Urinary bladder (tissue), 4 donors: Measurements from ENCODE around the gene TEX35. TPM values are rescaled to one million over a fixed set of nuclear protein-coding genes. Genes with fewer than 3 reads are reported as not detected.

Experiments used
- DNase-seq: peaks from one replicate; pipeline ENCODE4 v3.0.0-alpha.2; 2015; ENCODE audit errors: extremely low spot score
- H3K27ac ChIP-seq: one replicate; pipeline ENCODE4 v1.5.1; 2013; ENCODE audit warnings: low read depth, mild to moderate bottlenecking, moderate library complexity
- H3K36me3 ChIP-seq: one replicate; pipeline ENCODE4 v1.6.1; 2013; ENCODE audit warnings: mild to moderate bottlenecking, moderate library complexity; ENCODE audit not compliant: insufficient read depth
- H3K4me1 ChIP-seq: one replicate; pipeline ENCODE4 v1.6.1; 2013; ENCODE audit warnings: mild to moderate bottlenecking, moderate library complexity; ENCODE audit not compliant: insufficient read depth
- H3K4me3 ChIP-seq: one replicate; pipeline ENCODE4 v1.5.1; 2013; ENCODE audit warnings: low read depth, low read length
- WGBS: extraction: QIAGEN DNeasy Blood & Tissue Kit; methylation state at CpG from one replicate; pipeline ENCODE4 v1.1.7; 2013; 5-methylcytosine and 5-hydroxymethylcytosine counted together
- polyA plus RNA-seq: library from polyadenylated mRNA; stranded (reverse); fragments of 200-250 nt; gene quantifications from one replicate; pipeline ENCODE4 v1.2.3, GENCODE V29; 2013
- total RNA-seq: library from RNA; depleted of rRNA; stranded (reverse); fragments of >200 nt; gene quantifications from one replicate; pipeline ENCODE4 v1.2.3, GENCODE V29; 2014
- donor health status: healthy with polysubstance abuse.
- donor health status: healthy.

TEX35 gene
- total and polyA plus RNA-seq, 2 donors: 0.11 TPM; not detected in 1

DNA sequence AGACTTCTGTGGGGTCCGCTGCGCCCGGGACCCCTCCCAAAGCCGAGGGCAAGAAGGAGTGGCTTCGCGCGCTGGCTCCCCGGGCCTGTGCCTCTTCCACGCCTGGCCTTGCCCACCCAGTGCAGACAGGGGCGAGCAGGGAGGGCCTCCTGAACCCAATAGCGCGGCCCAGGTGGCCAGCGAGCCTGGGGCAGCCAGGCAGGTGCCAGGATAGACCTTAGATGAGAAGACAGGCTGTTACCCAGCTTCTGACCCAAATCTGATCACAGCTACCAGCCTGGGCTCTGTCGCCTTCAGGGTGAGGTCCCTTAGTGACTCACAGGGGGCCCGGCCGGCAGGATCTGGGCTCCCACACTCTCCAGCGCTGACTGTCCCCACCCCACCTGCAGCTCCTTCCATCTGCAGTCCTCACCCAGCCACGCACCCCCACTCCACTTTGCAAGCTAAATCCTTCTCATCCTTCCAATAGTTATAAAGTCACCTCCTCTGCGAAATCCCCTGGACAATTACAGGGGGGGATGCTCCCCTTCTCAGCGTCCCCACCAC is 25.8 kb upstream of the TEX35 start:
- no peak for DNase-seq
- 49% methylated on average over 20 of the region's 20 CpGs for WGBS
- Histone ChIP-seq H3K27ac (no peak overlapping the region), H3K4me1 (no peaks in the 10 kb centered on the region), H3K36me3 (peaks cover 1% of the 10 kb centered on the region), H3K4me3 (peak overlapping the region; percentile 26)

DNA sequence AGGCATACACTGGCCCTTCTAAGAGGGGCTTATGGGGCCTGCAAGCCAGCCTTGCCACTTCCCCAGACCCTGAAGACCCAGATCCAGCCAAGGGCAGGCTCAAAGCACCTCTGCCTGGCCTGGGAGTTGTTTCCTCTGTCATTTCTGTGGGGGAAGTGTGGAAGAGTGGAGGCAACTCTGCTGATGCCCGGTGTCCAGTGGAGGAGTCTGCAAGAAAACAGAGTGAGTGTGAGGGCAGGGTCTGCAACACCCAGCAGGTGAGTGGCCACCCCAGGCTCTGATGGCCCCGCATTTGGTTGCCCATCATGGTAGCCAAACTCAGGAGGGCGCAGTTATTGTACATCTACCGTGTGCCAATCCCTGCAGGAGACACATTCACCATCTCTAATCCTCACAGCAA is 24.5 kb upstream of the TEX35 start:
- no peak for DNase-seq
- Histone ChIP-seq H3K4me1 (no peaks in the 10 kb centered on the region), H3K4me3 (no peak overlapping the region), H3K27ac (no peak overlapping the region), H3K36me3 (no peaks in the 10 kb centered on the region)
- WGBS: 93% methylated on average over 4 of the region's 4 CpGs

DNA sequence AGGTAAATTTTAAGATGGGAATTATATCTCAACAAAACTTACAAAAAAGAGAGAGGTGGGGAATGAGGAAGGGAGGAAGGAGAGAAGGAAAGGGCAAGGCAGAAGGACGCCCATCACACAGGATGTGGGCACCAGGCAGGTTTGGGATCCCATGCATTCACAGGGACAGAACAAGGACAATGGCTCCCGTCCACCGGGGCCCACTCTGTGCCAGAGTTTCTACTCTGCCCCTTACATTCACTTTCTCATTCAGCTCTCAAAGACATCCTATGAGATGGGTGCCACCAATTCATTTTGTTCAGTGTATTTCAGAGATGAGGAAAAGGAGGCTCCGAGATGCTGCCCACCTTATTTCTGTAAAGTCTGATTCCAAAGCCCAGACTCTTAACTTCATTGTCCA is 23.5 kb upstream of the TEX35 start:
- Histone ChIP-seq H3K27ac (no peak overlapping the region), H3K4me1 (no peaks in the 10 kb centered on the region), H3K4me3 (no peak overlapping the region), H3K36me3 (no peaks in the 10 kb centered on the region)
- no peak for DNase-seq
- WGBS: 93% methylated on average over 4 of the region's 4 CpGs

DNA sequence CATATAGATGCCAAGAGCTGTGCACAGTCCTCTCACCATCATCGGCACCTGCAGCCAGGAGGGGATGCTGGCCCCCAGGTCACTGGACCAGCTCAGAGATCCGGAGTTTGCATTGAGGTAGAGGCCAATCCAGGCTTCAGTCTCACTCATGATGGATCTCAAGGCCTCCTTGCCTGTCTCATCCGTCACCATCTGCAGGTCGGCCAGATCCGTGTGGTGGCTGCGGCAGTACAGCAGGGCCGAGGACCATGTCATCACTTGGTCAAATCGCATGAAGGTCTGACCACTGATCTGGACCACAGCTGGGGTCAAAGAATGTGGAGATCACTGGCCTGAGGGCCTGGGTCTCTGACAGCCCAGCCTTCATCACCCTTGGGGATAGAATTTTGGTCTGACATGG is 22.8 kb upstream of the TEX35 start:
- no peaks in the 10 kb centered on the region for H3K36me3 ChIP-seq
- no peak overlapping the region for H3K4me3 ChIP-seq
- 95% methylated on average over 8 of the region's 8 CpGs for WGBS
- DNase-seq: no peak
- no peak overlapping the region for H3K27ac ChIP-seq
- no peaks in the 10 kb centered on the region for H3K4me1 ChIP-seq

GRCh38 chr1:178490967-178491366 is 21.9 kb upstream of the TEX35 start:
- WGBS: 88% methylated on average over 9 of the region's 9 CpGs
- Histone ChIP-seq H3K27ac (no peak overlapping the region), H3K36me3 (no peaks in the 10 kb centered on the region), H3K4me3 (no peak overlapping the region), H3K4me1 (no peaks in the 10 kb centered on the region)
- DNase-seq: no peak

DNA sequence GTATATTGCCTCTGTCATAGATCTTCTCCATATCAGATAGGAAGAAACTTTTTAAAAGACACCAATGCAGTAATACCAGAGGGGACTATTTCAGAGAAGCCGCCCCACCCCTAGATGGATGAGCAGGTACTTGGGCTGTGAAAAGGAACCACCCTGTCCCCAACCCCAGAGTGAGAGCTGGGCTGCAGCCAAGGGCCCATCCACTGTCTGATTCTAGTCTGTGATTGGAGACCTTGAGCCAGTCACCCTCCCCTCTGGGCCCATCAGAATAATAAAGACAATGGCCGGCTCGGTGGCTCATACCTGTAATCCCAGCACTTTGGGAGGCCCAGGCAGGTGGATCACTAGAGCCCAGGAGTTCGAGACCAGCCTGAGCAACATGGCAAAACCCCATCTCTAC is 21.2 kb upstream of the TEX35 start:
- Histone ChIP-seq H3K36me3 (no peaks in the 10 kb centered on the region), H3K4me1 (no peaks in the 10 kb centered on the region), H3K27ac (no peak overlapping the region), H3K4me3 (no peak overlapping the region)
- WGBS: 93% methylated on average over 4 of the region's 4 CpGs
- DNase-seq: no peak

- H3K4me3 ChIP-seq: no peak overlapping the region
- WGBS: 80% methylated on average over 11 of the region's 11 CpGs
- no peak overlapping the region for H3K27ac ChIP-seq
- no peak for DNase-seq
- no peaks in the 10 kb centered on the region for H3K4me1 ChIP-seq
- no peaks in the 10 kb centered on the region for H3K36me3 ChIP-seq
Observed at GRCh38 chr1:178492341-178492740, 20.6 kb upstream of the TEX35 start.

DNA sequence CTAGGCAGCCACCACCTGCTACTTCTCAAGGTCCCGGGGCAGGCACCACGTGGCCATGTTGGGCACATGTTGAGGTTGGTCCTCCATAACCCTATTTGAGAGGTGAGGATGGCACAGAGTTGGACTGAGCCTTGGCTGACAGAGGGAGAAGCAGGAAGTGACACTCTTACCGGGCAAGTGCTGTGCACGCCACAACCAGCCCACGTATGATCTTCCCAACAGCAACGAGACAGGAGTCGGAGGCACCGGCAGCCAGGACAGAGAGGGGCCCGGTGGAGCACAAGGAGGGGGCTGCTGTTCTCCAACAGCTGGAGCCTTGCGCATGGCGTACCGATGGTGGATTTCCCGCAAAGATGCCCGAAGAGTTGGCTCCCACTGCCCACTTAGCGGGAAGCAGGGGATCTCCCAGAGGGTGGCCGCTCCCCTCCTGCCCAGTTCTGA is 19.6 kb upstream of the TEX35 start:
- Histone ChIP-seq H3K36me3 (no peaks in the 10 kb centered on the region), H3K4me3 (no peak overlapping the region), H3K4me1 (no peaks in the 10 kb centered on the region), H3K27ac (no peak overlapping the region)
- 94% methylated on average over 16 of the region's 16 CpGs for WGBS
- DNase-seq: no peak

DNA sequence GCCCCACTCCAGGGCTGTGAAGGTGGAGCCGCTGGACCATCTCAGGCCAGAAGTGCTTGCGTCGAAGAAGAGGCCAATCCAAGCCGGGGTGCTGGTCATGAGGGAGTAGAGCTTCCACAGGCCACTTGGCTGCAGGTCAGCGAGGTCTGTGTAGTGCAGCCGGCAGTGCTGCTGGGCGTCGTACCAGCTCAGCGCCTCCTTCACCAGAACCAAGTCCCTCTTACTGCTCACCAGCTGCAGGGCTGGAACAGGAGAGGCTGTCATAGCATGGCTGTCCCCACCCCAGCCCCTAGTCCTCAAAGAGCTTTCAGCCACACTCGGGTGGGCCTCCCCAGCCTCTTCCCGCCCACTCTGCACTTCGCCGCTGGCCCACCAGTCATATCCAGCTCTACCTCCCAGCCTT is 18.3 kb upstream of the TEX35 start:
- Histone ChIP-seq H3K27ac (no peak overlapping the region), H3K4me1 (no peaks in the 10 kb centered on the region), H3K36me3 (no peaks in the 10 kb centered on the region), H3K4me3 (no peak overlapping the region)
- DNase-seq: no peak
- WGBS: 95% methylated on average over 13 of the region's 13 CpGs

DNA sequence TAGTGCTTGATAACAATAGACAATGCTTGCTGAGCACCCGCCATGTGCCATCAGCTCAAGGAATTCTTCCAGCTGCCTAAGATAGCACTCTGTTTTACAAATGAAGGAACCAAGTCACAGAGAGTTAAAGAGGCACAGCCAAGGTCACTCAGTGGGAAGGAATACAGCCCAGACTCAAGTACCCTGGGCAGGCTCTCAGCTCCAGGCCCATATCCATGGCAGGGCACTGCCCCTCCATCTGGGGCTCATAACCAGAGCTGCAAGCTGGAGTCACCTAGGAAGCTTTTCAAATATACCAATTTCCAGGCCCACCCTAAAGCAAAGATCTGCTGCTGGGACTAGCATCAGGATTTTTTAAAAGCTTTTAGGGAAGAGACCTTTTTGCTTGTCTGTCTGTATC is 17.8 kb upstream of the TEX35 start:
- WGBS: 100% methylated on average over 1 of the region's 1 CpG
- Histone ChIP-seq H3K27ac (no peak overlapping the region), H3K4me3 (no peak overlapping the region), H3K4me1 (no peaks in the 10 kb centered on the region), H3K36me3 (no peaks in the 10 kb centered on the region)
- no peak for DNase-seq

- DNase-seq: no peak
- 93% methylated on average over 16 of the region's 16 CpGs for WGBS
Observed at GRCh38 chr1:178495741-178496409, 17.0 kb upstream of the TEX35 start.

GRCh38 chr1:178496410-178497135 is 16.3 kb upstream of the TEX35 start, which contains the start of gene CLEC20A:
Gene CLEC20A, minus strand, starts transcription at chr1:178496964. Its CDS starts 25 bp downstream, at chr1:178496939.
- DNase-seq: no peak
- no peaks in the 10 kb centered on the region for H3K36me3 ChIP-seq
- H3K4me1 ChIP-seq: no peaks in the 10 kb centered on the region
- H3K27ac ChIP-seq: no peak within 1 kb of the TSS
- WGBS: 95% methylated on average over 26 of the region's 26 CpGs
- no peak within 1 kb of the TSS for H3K4me3 ChIP-seq

More at GRCh38 chr1:178495741-178496409, 17.0 kb upstream of the TEX35 start:
- H3K4me3 ChIP-seq: no peak overlapping the region
- H3K27ac ChIP-seq: no peak overlapping the region
- H3K4me1 ChIP-seq: no peaks in the 10 kb centered on the region
- no peaks in the 10 kb centered on the region for H3K36me3 ChIP-seq

DNA sequence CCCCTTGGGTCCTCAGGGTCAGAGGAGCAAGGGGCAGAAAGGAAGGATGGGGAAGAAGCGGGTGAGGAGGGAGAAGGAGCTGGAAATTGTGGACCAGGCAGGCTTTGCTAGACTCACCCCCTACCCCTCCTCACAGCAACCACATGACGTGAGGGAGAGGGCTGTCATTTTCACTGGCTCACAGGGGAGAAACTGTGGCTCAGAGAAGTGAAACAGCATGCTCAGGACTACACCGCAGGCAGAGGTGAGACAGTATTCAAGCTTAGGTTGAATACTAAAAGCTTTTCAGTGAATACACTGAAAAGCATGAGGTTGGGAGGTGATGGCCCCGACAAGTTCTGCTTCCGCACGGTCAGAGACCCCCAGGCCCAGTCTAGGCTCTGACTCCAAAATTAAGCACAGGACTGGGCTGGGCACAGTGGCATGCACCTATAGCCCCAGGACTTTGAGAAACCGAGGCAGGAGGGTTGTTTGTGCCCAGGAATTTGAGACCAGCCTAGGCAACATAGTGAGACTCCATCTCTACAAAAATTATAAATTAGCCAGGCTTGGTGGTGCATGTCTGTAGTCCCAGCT is 14.9 kb upstream of the TEX35 start:
- H3K4me3 ChIP-seq: no peak overlapping the region
- DNase-seq: no peak
- no peaks in the 10 kb centered on the region for H3K4me1 ChIP-seq
- 94% methylated on average over 7 of the region's 7 CpGs for WGBS
- no peaks in the 10 kb centered on the region for H3K36me3 ChIP-seq
- no peak overlapping the region for H3K27ac ChIP-seq
